NT2/D1 (cell line): Measurements from ENCODE around the gene RAB11FIP3.

ENCODE experiments used
- DNase-seq: peaks from one replicate; pipeline ENCODE4 v3.0.0-alpha.2; 2011; ENCODE audit warnings: low read depth, low spot score
- H3K27me3 ChIP-seq: 2 replicates; pipeline ENCODE4 v1.6.0; 2011; ENCODE audit warnings: mild to moderate bottlenecking; ENCODE audit not compliant: insufficient read length, insufficient read depth
- H3K36me3 ChIP-seq: 2 replicates; pipeline ENCODE4 v1.6.1; 2011; ENCODE audit warnings: mild to moderate bottlenecking, low read length, mixed read lengths; ENCODE audit not compliant: insufficient read depth, insufficient read length
- H3K4me1 ChIP-seq: 2 replicates; pipeline ENCODE4 v1.5.1; 2011; ENCODE audit not compliant: insufficient read depth, insufficient read length
- H3K4me3 ChIP-seq: 2 replicates; pipeline ENCODE4 v1.5.1; 2011; ENCODE audit warnings: low read depth; ENCODE audit not compliant: insufficient read length
- H3K9ac ChIP-seq: 2 replicates; pipeline ENCODE4 v1.6.0; 2011; ENCODE audit warnings: low read depth; ENCODE audit not compliant: insufficient read length
- H3K9me3 ChIP-seq: 2 replicates; pipeline ENCODE4 v1.5.1; 2011; ENCODE audit warnings: mild to moderate bottlenecking, low read length; ENCODE audit not compliant: insufficient read depth
- SUZ12 ChIP-seq: IDR thresholded peaks from 2 replicates; pipeline ENCODE4 v1.6.1; 2011; ENCODE audit not compliant: insufficient read length, insufficient read depth; ENCODE audit errors: extremely low read depth
- YY1 ChIP-seq: IDR thresholded peaks from 2 replicates; pipeline ENCODE4 v1.6.1; 2011; ENCODE audit not compliant: insufficient read length, insufficient read depth
- ZNF274 ChIP-seq: IDR thresholded peaks from 2 replicates; pipeline ENCODE4 v1.6.1; 2011; ENCODE audit warnings: mild to moderate bottlenecking, low read depth, low read length

The RAB11FIP3 gene

DNA sequence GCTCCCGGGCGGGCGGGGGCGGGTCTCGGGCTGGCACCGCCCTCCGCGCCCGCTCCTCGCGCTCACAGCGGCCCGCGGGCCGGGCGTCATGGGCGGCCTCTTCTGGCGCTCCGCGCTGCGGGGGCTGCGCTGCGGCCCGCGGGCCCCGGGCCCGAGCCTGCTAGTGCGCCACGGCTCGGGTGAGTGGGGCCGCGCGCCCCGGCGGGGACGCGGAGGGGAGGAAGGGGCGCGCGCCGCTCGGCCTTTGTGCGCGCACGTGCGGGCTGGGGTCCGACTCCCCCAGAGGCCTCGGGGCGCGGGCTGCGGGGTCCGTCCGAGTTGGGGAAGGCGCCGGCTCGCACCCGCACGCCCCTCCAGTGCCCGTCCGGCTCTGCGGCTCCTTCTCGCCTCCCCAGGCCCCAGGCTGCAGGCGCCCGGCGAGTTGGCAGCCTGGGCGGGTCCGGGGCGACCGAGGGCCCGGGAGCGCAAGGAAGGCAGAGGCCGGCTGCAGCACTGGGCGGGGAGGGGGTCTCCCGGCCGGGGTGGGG is 28.3 kb upstream of the RAB11FIP3 start, which contains the start of gene NME4:
Gene NME4 (plus strand): TSS at position 65 of the 527 bp plus-strand sequence. CDS start 24 bp downstream, at position 89.
- H3K36me3 ChIP-seq = peaks cover 29% of the 10 kb centered on the region
- peaks cover 19% of the 10 kb centered on the region for H3K4me1 ChIP-seq
- TF ChIP-seq ZNF274 = no peak
- no peak for TF ChIP-seq SUZ12
- no peak for TF ChIP-seq YY1
- H3K9ac ChIP-seq = peak within 1 kb of the TSS; percentile 93
- H3K9me3 ChIP-seq = peaks cover 4% of the 10 kb centered on the region; the same call in 1 of the 2 replicates
- H3K27me3 ChIP-seq = no peaks in the 10 kb centered on the region
- H3K4me3 ChIP-seq = peak within 1 kb of the TSS; percentile 63
- DNase-seq = no peak

DNA sequence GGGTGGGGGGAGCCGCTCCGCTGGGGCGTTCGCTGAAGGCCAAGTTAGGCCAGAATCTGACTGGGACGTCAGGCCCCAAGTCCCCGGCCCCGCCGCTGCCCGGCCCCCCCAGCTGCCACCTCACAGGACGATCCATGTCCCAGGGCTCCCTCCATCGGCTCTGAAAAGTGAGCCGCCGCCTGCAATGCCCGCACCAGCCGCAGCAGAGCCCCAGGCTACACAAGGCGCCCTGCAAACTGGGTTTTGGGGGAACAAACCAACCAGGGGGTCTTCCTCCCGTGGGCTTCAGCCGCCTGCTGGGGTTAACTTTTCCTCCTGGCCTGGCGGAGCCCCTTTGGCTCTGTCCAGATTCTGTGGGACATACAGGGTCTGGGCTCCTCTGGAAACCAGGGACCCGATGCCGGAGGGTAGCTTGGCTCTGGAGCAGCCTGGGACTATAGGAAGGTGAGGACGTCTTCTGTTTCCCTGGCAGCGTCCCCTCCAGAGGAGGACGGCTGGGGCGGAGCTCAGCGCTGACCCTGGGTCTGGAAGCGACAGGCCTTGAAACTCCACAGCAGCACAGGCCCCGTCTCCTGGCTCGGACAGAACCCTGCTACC is 27.6 kb upstream of the RAB11FIP3 start:
- no peaks in the 10 kb centered on the region for H3K9me3 ChIP-seq
- H3K27me3 ChIP-seq = no peaks in the 10 kb centered on the region
- H3K4me1 ChIP-seq = peaks cover 19% of the 10 kb centered on the region
- H3K9ac ChIP-seq = peak overlapping the region; percentile 78
- peak overlapping the region; percentile 36 for H3K4me3 ChIP-seq
- TF ChIP-seq SUZ12 = no peak
- TF ChIP-seq ZNF274 = no peak
- TF ChIP-seq YY1 = no peak
- no peak for DNase-seq
- H3K36me3 ChIP-seq = peaks cover 29% of the 10 kb centered on the region

DNA sequence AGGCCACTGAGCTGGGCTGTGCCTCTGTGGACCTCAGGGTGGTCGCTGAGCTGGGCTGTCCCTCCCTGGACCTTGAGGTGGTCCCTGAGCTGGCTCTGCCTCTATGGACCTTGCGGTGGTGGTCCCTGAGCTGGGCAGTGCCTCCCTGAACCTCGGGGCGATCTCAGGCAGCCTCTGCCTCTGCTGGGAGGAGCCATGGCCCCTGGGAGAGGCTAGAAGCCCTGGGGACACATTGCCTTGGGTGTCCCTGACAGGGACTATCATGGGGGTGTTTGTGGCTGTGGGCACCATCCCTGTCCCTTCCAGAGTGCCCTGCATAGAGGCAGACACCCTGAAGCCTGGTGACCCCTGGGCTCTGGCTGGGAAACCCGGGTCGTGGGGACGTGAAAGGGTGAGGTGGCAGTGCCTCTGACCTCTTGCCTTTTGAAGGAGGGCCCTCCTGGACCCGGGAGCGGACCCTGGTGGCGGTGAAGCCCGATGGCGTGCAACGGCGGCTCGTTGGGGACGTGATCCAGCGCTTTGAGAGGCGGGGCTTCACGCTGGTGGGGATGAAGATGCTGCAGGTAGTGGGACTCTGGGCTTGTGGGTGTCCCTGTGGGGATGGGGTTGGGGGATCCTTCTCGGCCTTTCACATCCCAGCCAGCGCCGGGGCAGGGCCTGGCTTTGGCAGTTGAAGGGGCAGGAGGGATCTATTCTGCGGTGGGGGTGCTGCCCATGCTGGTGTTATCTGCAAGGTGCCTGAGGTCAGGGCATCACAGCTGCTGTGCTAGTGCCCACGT is 26.7 kb upstream of the RAB11FIP3 start:
- no peaks in the 10 kb centered on the region for H3K27me3 ChIP-seq
- H3K4me1 ChIP-seq = peaks cover 19% of the 10 kb centered on the region
- H3K9me3 ChIP-seq = no peaks in the 10 kb centered on the region
- DNase-seq = no peak
- peak overlapping the region; percentile 78 for H3K9ac ChIP-seq
- TF ChIP-seq ZNF274 (no peak), YY1 (no peak), SUZ12 (no peak)
- H3K4me3 ChIP-seq = peak overlapping the region; percentile 1
- H3K36me3 ChIP-seq = peaks cover 29% of the 10 kb centered on the region

GRCh38 chr16:399340-400019 is 26.0 kb upstream of the RAB11FIP3 start:
- Histone ChIP-seq H3K9ac (peak overlapping the region; percentile 57), H3K27me3 (no peaks in the 10 kb centered on the region), H3K9me3 (no peaks in the 10 kb centered on the region), H3K36me3 (peaks cover 29% of the 10 kb centered on the region), H3K4me1 (peaks cover 19% of the 10 kb centered on the region), H3K4me3 (no peak overlapping the region)
- TF ChIP-seq YY1 (no peak), ZNF274 (no peak), SUZ12 (no peak)
- DNase-seq = no peak

- Histone ChIP-seq H3K4me1 (peaks cover 24% of the 10 kb centered on the region), H3K36me3 (peaks cover 33% of the 10 kb centered on the region), H3K4me3 (peak overlapping the region; percentile 80), H3K9ac (peak overlapping the region; percentile 93), H3K27me3 (no peaks in the 10 kb centered on the region), H3K9me3 (no peaks in the 10 kb centered on the region)
- TF ChIP-seq SUZ12 (no peak), ZNF274 (no peak), YY1 (no peak)
- no peak for DNase-seq
Measured at GRCh38 chr16:400061-400591, 25.3 kb upstream of the RAB11FIP3 start.

DNA sequence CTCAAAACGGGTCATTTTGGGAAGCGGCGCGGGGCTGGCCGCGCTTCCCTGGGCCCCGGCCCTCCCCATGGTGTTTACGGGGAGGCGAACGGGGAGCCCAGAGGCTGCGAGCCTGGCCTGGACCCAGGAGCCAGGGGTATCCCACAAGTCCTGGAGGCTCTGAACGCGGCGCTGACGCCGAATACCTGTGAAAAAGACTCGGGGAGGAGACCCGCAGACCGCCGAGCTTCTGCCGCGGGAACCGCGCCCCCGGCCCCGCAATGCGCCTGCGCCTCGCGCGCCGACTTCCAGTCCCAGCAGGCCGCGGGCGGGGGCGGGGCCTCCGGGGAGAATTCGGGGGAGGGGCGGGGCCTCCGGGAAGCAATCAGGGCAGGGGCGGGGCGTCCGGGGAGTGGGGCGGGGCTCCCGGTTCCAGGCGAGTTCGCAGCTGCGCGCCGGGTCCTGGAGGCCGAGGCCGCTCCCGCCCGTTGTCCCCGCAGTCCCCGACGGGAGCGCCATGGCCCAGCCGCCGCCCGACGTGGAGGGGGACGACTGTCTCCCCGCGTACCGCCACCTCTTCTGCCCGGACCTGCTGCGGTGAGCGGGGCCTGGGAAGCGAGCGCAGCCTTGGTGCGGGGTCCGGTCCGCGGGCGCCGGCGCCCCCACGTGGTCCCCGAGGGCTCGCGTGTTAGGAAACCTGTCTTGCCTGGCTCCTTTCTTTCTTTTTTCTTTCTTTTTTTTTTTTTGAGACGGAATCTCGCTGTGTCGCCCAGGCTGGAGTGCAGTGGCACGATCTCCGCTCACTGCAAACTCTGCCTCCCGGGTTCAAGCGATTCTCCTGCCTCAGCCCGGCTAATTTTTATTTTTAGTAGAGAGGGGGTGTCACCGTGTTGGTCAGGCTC is 23.7 kb upstream of the RAB11FIP3 start, which contains the start of gene DECR2:
Gene DECR2 (plus strand): TSS at position 418 of the 881 bp plus-strand sequence. CDS start 79 bp downstream, at position 497.
- H3K9me3 ChIP-seq = no peaks in the 10 kb centered on the region
- peak within 1 kb of the TSS; percentile 93 for H3K9ac ChIP-seq
- peak; percentile 85 for DNase-seq
- H3K4me1 ChIP-seq = peaks cover 27% of the 10 kb centered on the region
- peak within 1 kb of the TSS; percentile 80 for H3K4me3 ChIP-seq
- peaks cover 41% of the 10 kb centered on the region for H3K36me3 ChIP-seq
- TF ChIP-seq ZNF274 (no peak), SUZ12 (no peak), YY1 (no peak)
- H3K27me3 ChIP-seq = no peaks in the 10 kb centered on the region
